Activated B cell treated with CpG ODN at 0.5 μM for 24 hours (primary cell): Measurements from ENCODE around the gene PICALM. TPM values are rescaled to one million over a fixed set of nuclear protein-coding genes. Genes with fewer than 3 reads are reported as not detected.
"Not testable (repeated sequence)": the region's sequence is repeated elsewhere in the genome, so short reads cannot be mapped to it uniquely, and the experiment has no call there.

ENCODE experiments used
- ATAC-seq: fragments of 200-7000 bp; cut with Tn5 transposase; one replicate; pipeline ENCODE4 v1.10.0; 2021; ENCODE audit warnings: low read depth, mild to moderate bottlenecking, moderate library complexity
- CTCF ChIA-PET: fragments of 350-600 bp; sonication (Branson Sonifier 250); formaldehyde crosslinking; loops from one replicate; lab custom pipeline; 2021; ENCODE audit warnings: antibody characterized with exemption; lab: Charles Lee
- POLR2A ChIA-PET: fragments of 350-600 bp; sonication (Branson Sonifier 250); formaldehyde crosslinking; loops from one replicate; lab custom pipeline; 2021; ENCODE audit warnings: antibody characterized with exemption; lab: Charles Lee
- DNase-seq: peaks from one replicate; pipeline ENCODE4 v3.0.0; 2022
- H3K27ac Mint-ChIP-seq: one replicate; pipeline ENCODE4 v1.8.0; 2020; ENCODE audit warnings: mixed read lengths
- H3K27me3 Mint-ChIP-seq: one replicate; pipeline ENCODE4 v1.8.0; 2021; ENCODE audit warnings: mixed read lengths
- H3K36me3 Mint-ChIP-seq: one replicate; pipeline ENCODE4 v1.8.0; 2021; ENCODE audit warnings: low read depth, mixed read lengths
- H3K4me1 Mint-ChIP-seq: one replicate; pipeline ENCODE4 v1.8.0; 2021; ENCODE audit warnings: mixed read lengths
- H3K4me3 Mint-ChIP-seq: one replicate; pipeline ENCODE4 v1.8.0; 2020; ENCODE audit warnings: mild to moderate bottlenecking, mixed read lengths
- H3K9me3 Mint-ChIP-seq: one replicate; pipeline ENCODE4 v1.8.0; 2020; ENCODE audit warnings: mixed read lengths
- CTCF ChIP-seq: fragments of 200-600 bp; IDR thresholded peaks from one replicate; pipeline ENCODE4 v1.8.0; 2022; ENCODE audit warnings: antibody characterized with exemption, mild to moderate bottlenecking
- intact Hi-C: fragments of 100-400 bp; cut with micrococcal nuclease; formaldehyde crosslinking; loops from one replicate; pipeline ENCODE4 v1.15.1; 2024
- total RNA-seq: library from RNA; stranded (reverse); gene quantifications from 2 replicates; pipeline ENCODE4 v1.2.3, GENCODE V29; 2022

Gene PICALM
- total RNA-seq, 1 donor from 2014 or later = 139 TPM

- H3K9me3 Mint-ChIP-seq = no peaks in the 10 kb centered on the region
- peak overlapping the region; percentile 3 for H3K27ac Mint-ChIP-seq
- peaks cover 92% of the 10 kb centered on the region for H3K36me3 Mint-ChIP-seq
- H3K4me1 Mint-ChIP-seq = no peaks in the 10 kb centered on the region
- TF ChIP-seq CTCF = no peak
- ATAC-seq = no peak
- no peak for DNase-seq
- ChIA-PET CTCF (no interaction called here), POLR2A (no interaction called here)
- H3K4me3 Mint-ChIP-seq = no peak overlapping the region
- intact Hi-C loops = loop anchor here (5.0 kb wide), 1 partner anchor 47 kb away; no protein-coding TSS in a partner anchor
- no peaks in the 10 kb centered on the region for H3K27me3 Mint-ChIP-seq
Measured at GRCh38 chr11:85960678-85961077, 108.2 kb downstream of the PICALM start.

DNA sequence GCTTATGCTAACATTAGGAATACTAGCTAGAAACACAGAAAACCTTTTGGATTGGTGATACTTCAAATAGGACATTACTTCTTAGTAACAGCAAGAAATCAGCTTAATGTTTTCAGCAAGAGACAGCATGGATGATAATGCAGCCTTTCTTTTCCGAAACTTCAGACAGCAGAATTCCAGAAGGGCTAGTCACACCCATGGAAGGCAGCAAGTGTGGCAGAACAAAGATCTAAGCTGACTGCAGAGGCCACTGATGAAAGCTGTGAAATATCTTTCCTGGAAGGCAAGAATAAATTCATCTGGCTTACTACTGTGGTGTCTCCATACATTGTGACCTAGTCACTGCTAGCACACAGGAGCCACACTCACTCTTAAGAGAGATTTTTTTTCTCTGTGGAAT, 113.4 kb downstream of the PICALM start:
- no peak for DNase-seq
- Mint-ChIP-seq H3K27ac (no peak overlapping the region), H3K4me3 (no peak overlapping the region), H3K4me1 (no peaks in the 10 kb centered on the region), H3K27me3 (no peaks in the 10 kb centered on the region), H3K9me3 (peaks cover 5% of the 10 kb centered on the region), H3K36me3 (peaks cover 68% of the 10 kb centered on the region)
- ChIA-PET CTCF (no interaction called here), POLR2A (no interaction called here)
- TF ChIP-seq CTCF = no peak
- ATAC-seq = no peak
- intact Hi-C loops = no loop called here

GRCh38 chr11:85953491-85954143, 115.3 kb downstream of the PICALM start:
- H3K27me3 Mint-ChIP-seq = no peaks in the 10 kb centered on the region
- DNase-seq (no peak), ATAC-seq (no peak)
- intact Hi-C loops = no loop called here
- POLR2A ChIA-PET = interaction anchor here (0.6 kb wide), 1 partner anchor 178 kb away, joined by 4 read pairs; no protein-coding TSS in a partner anchor
- H3K4me1 Mint-ChIP-seq = no peaks in the 10 kb centered on the region
- H3K27ac Mint-ChIP-seq = no peak overlapping the region
- no peak for TF ChIP-seq CTCF
- H3K36me3 Mint-ChIP-seq = peaks cover 49% of the 10 kb centered on the region
- CTCF ChIA-PET = no interaction called here
- H3K9me3 Mint-ChIP-seq = peaks cover 5% of the 10 kb centered on the region
- H3K4me3 Mint-ChIP-seq = no peak overlapping the region

- H3K36me3 Mint-ChIP-seq = peaks cover 36% of the 10 kb centered on the region
- H3K9me3 Mint-ChIP-seq, H3K27me3 Mint-ChIP-seq, DNase-seq, CTCF ChIA-PET, POLR2A ChIA-PET, H3K4me3 Mint-ChIP-seq, H3K27ac Mint-ChIP-seq, ATAC-seq, H3K4me1 Mint-ChIP-seq, intact Hi-C loops: not testable (repeated sequence)
Measured at GRCh38 chr11:85952108-85952485, 116.8 kb downstream of the PICALM start.

GRCh38 chr11:85951428-85952107, 117.3 kb downstream of the PICALM start:
- H3K4me3 Mint-ChIP-seq = no peak overlapping the region
- intact Hi-C loops = no loop called here
- ATAC-seq (no peak), DNase-seq (no peak)
- H3K4me1 Mint-ChIP-seq = no peaks in the 10 kb centered on the region
- H3K36me3 Mint-ChIP-seq = peaks cover 31% of the 10 kb centered on the region
- no peak for TF ChIP-seq CTCF
- H3K9me3 Mint-ChIP-seq = peaks cover 5% of the 10 kb centered on the region
- ChIA-PET POLR2A (no interaction called here), CTCF (no interaction called here)
- H3K27ac Mint-ChIP-seq = no peak overlapping the region
- no peaks in the 10 kb centered on the region for H3K27me3 Mint-ChIP-seq
